ENCODE measurements around the gene SH3BGRL. TPM values are rescaled to one million over a fixed set of nuclear protein-coding genes. Genes with fewer than 3 reads are reported as not detected.

The SH3BGRL gene
- total and polyA plus RNA-seq, 12 donors: 59.5 to 201 (median 135) TPM

DNA sequence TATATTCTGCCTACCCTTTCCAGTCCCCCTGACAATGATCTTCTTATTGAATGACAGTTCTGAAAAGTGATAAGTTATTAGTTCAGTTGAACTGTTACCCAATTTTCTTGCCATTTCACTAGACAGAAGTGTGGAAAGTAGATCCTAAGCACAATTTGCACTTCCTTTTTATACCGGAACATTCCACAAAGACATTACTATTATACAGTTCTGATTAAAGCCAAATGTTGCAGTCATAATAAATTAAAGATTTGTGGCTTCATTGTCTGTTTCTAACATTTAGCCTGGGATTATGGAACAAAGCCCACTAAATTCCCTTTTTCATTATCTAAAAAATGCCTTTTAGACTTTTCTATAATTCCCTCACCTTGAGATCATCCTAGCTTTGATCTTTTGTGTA is 13.8 kb downstream of the SH3BGRL start:
- no peak for TF ChIP-seq POLR2A (IDR thresholded peaks at IDR 0.05)
- TF ChIP-seq, protein P1, sequence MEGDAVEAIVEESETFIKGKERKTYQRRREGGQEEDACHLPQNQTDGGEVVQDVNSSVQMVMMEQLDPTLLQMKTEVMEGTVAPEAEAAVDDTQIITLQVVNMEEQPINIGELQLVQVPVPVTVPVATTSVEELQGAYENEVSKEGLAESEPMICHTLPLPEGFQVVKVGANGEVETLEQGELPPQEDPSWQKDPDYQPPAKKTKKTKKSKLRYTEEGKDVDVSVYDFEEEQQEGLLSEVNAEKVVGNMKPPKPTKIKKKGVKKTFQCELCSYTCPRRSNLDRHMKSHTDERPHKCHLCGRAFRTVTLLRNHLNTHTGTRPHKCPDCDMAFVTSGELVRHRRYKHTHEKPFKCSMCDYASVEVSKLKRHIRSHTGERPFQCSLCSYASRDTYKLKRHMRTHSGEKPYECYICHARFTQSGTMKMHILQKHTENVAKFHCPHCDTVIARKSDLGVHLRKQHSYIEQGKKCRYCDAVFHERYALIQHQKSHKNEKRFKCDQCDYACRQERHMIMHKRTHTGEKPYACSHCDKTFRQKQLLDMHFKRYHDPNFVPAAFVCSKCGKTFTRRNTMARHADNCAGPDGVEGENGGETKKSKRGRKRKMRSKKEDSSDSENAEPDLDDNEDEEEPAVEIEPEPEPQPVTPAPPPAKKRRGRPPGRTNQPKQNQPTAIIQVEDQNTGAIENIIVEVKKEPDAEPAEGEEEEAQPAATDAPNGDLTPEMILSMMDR (IDR thresholded peaks at IDR 0.05): no peak
- intact Hi-C loops (cut with DNase I): no loop called here
- H3K4me3 ChIP-seq: no peak overlapping the region
- H3K9me3 ChIP-seq (replicated peaks in 1 of 3): no peaks in the 10 kb centered on the region
- H3K4me1 ChIP-seq (replicated peaks in 1 of 2): no peaks in the 10 kb centered on the region
- no peaks in the 10 kb centered on the region for H3K36me3 ChIP-seq (replicated peaks in 1 of 2)
- no peaks in the 10 kb centered on the region for H3K27me3 ChIP-seq
- DNase-seq: no peak
- WGBS, 4 donors: 31 to 69% (median 46%) methylated on average over 1 of the region's 1 CpG
- peak overlapping the region in 1 of 5 donors; percentile 5 for H3K27ac ChIP-seq

DNA sequence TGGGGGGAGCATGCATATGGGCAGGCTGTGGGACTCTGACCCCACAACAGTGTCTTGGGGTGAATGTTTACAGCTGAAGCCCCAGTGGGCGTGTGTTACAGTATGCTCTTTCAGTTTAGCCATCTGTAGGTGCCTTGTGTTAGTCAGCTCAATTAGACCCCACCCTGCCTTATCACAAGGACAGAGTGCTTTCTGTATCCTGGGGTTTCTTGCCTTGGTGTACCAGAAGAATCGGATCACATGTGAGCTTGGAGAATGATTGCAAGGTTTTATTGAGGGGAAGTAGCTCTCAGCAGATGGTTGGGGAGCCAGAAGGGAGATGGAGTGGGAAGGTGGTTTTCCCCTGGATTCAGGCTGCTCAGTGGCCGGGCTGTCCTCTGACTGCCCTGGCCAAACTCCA is 27.3 kb downstream of the SH3BGRL start:
- intact Hi-C loops (cut with DNase I): no loop called here
- Histone ChIP-seq H3K27me3 (no peaks in the 10 kb centered on the region), H3K27ac (no peak overlapping the region), H3K4me1 (replicated peaks in 1 of 2) (no peaks in the 10 kb centered on the region), H3K4me3 (no peak overlapping the region), H3K36me3 (replicated peaks in 1 of 2) (no peaks in the 10 kb centered on the region), H3K9me3 (replicated peaks in 1 of 3) (no peaks in the 10 kb centered on the region)
- no peak for DNase-seq
- TF ChIP-seq, protein P1 (IDR thresholded peaks at IDR 0.05): no peak
- TF ChIP-seq POLR2A (IDR thresholded peaks at IDR 0.05): no peak
- WGBS, 4 donors: 73 to 100% (median 88%) methylated on average over 1 to 3 of the region's 3 CpGs

DNA sequence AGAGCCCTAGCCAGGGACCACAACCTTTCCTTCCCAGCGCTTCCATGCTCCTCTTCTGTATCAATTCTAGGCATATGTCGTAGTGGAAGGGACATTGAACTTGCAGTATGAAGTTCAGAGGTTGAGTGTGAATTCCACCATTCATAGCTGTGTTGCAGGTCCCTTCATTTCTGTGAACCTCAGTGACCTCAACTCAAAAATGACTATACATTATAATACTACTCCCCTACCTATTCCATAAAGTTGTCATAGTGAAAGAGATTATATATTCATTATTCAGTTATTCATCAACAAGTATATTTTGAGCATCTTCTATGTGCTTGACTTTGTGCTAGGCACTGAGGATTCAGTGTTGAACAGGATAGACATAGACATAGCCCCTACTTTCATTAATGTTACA is 28.0 kb downstream of the SH3BGRL start:
- Histone ChIP-seq H3K27ac (no peak overlapping the region), H3K4me3 (no peak overlapping the region), H3K36me3 (replicated peaks in 1 of 2) (no peaks in the 10 kb centered on the region), H3K27me3 (no peaks in the 10 kb centered on the region), H3K9me3 (replicated peaks in 1 of 3) (no peaks in the 10 kb centered on the region), H3K4me1 (replicated peaks in 1 of 2) (no peaks in the 10 kb centered on the region)
- no peak for DNase-seq
- intact Hi-C loops (cut with DNase I): no loop called here
- TF ChIP-seq POLR2A (IDR thresholded peaks at IDR 0.05): no peak
- TF ChIP-seq, protein P1 (IDR thresholded peaks at IDR 0.05): no peak
- WGBS, 4 donors: 82 to 97% (median 90%) methylated on average over 2 of the region's 2 CpGs

DNA sequence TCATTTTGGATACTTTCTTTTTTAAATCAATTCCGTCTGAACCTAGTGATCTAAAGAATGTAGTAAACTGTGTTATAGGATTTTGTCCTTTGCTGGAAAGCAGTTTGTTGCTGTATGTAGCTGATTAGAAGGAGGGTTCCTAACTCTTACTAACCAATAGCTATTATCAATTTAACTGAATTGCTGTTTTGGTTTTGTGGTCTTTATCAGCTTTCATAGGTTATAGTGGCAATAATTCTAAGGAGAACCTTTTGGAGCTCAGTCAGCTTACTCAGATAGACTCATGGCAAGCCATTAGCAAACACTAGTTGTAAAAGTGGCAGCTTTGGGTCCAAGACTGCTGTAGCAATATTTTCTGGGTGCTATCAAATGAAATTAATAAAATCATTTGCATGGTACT is 29.6 kb downstream of the SH3BGRL start:
- intact Hi-C loops (cut with DNase I): no loop called here
- DNase-seq: no peak
- no peak overlapping the region for H3K4me3 ChIP-seq
- H3K27me3 ChIP-seq: no peaks in the 10 kb centered on the region
- no peaks in the 10 kb centered on the region for H3K9me3 ChIP-seq (replicated peaks in 1 of 3)
- no peak for TF ChIP-seq POLR2A (IDR thresholded peaks at IDR 0.05)
- TF ChIP-seq, protein P1 (IDR thresholded peaks at IDR 0.05): no peak
- no peaks in the 10 kb centered on the region for H3K4me1 ChIP-seq (replicated peaks in 1 of 2)
- WGBS, 4 donors: 54 to 78% (median 67%) methylated on average over 1 of the region's 1 CpG
- H3K36me3 ChIP-seq (replicated peaks in 1 of 2): no peaks in the 10 kb centered on the region
- H3K27ac ChIP-seq: no peak overlapping the region

Measured in adrenal gland (tissue), 12 donors.